PFSK-1 (cell line): ENCODE data around the gene PSMC6.

Source experiments
- FOXP2 ChIP-seq: optimal IDR thresholded peaks from 2 replicates; pipeline ENCODE3; 2011; ENCODE audit warnings: borderline replicate concordance, control low read depth, inconsistent platforms; ENCODE audit not compliant: insufficient read depth; ENCODE audit errors: extremely low read length, extremely low read depth
- POLR2AphosphoS5 ChIP-seq: IDR thresholded peaks from 2 replicates; pipeline ENCODE4 v1.6.1; 2012; ENCODE audit warnings: low read depth, mild to moderate bottlenecking, control low read depth, low read length, moderate library complexity
- SIN3A ChIP-seq: IDR thresholded peaks from 2 replicates; pipeline ENCODE4 v1.6.1; 2012; ENCODE audit warnings: mild to moderate bottlenecking, low read length, moderate library complexity, borderline replicate concordance; ENCODE audit not compliant: insufficient read depth
- TAF1 ChIP-seq: IDR thresholded peaks from 2 replicates; pipeline ENCODE4 v1.6.1; 2012; ENCODE audit warnings: low read length, control low read depth, borderline replicate concordance; ENCODE audit not compliant: insufficient read depth
- TF ChIP-seq, protein P1 (sequence below), 2 experiments: IDR thresholded peaks; 2 replicates each; pipeline versions ENCODE4 v1.6.1 to v1.8.0; 2011 to 2012; ENCODE audit warnings: low read depth in 2 of 2, low read length in 2 of 2, control low read depth in 1 of 2, inconsistent platforms in 1 of 2, mild to moderate bottlenecking in 1 of 2, moderate library complexity in 1 of 2; ENCODE audit not compliant: insufficient read depth in 1 of 2

PSMC6 gene

GRCh38 chr14:52692248-52692962 is 14.6 kb upstream of the PSMC6 start:
- TF ChIP-seq POLR2AphosphoS5 (no peak), TAF1 (no peak), FOXP2 (no peak), SIN3A (no peak)
- TF ChIP-seq, protein P1, sequence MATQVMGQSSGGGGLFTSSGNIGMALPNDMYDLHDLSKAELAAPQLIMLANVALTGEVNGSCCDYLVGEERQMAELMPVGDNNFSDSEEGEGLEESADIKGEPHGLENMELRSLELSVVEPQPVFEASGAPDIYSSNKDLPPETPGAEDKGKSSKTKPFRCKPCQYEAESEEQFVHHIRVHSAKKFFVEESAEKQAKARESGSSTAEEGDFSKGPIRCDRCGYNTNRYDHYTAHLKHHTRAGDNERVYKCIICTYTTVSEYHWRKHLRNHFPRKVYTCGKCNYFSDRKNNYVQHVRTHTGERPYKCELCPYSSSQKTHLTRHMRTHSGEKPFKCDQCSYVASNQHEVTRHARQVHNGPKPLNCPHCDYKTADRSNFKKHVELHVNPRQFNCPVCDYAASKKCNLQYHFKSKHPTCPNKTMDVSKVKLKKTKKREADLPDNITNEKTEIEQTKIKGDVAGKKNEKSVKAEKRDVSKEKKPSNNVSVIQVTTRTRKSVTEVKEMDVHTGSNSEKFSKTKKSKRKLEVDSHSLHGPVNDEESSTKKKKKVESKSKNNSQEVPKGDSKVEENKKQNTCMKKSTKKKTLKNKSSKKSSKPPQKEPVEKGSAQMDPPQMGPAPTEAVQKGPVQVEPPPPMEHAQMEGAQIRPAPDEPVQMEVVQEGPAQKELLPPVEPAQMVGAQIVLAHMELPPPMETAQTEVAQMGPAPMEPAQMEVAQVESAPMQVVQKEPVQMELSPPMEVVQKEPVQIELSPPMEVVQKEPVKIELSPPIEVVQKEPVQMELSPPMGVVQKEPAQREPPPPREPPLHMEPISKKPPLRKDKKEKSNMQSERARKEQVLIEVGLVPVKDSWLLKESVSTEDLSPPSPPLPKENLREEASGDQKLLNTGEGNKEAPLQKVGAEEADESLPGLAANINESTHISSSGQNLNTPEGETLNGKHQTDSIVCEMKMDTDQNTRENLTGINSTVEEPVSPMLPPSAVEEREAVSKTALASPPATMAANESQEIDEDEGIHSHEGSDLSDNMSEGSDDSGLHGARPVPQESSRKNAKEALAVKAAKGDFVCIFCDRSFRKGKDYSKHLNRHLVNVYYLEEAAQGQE (IDR thresholded peaks at IDR 0.05; ENCODE audit: insufficient read depth in 1 of 2, low read depth in 2 of 2, low read length in 2 of 2) = no peak

GRCh38 chr14:52693036-52693435 is 14.0 kb upstream of the PSMC6 start:
- TF ChIP-seq, protein P1 (IDR thresholded peaks at IDR 0.05; ENCODE audit: insufficient read depth in 1 of 2, low read depth in 2 of 2, low read length in 2 of 2) = no peak
- TF ChIP-seq SIN3A = no peak
- no peak for TF ChIP-seq POLR2AphosphoS5
- TF ChIP-seq FOXP2 = no peak
- TF ChIP-seq TAF1 = no peak

DNA sequence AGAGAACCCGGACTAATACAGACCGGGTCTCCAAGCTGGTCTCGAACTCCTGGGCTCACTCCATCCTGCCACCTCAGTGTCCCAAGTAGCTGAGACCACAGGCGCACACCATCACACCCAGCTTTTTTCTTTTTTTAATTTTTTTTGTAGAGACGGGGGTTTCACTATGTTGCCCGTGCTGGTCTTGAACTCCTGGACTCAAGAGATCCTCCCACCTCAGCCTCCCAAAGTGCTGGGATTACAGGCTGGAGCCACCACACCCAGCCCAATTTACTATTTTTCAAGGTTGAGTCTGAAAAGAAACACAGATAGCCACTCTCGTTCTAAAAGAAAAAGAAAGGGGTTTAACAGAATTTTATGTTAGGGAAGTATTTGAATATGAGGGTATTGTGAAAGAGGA is 13.5 kb upstream of the PSMC6 start:
- TF ChIP-seq POLR2AphosphoS5 (no peak), TAF1 (no peak), FOXP2 (no peak), SIN3A (no peak)
- TF ChIP-seq, protein P1 (IDR thresholded peaks at IDR 0.05; ENCODE audit: insufficient read depth in 1 of 2, low read depth in 2 of 2, low read length in 2 of 2) = no peak

DNA sequence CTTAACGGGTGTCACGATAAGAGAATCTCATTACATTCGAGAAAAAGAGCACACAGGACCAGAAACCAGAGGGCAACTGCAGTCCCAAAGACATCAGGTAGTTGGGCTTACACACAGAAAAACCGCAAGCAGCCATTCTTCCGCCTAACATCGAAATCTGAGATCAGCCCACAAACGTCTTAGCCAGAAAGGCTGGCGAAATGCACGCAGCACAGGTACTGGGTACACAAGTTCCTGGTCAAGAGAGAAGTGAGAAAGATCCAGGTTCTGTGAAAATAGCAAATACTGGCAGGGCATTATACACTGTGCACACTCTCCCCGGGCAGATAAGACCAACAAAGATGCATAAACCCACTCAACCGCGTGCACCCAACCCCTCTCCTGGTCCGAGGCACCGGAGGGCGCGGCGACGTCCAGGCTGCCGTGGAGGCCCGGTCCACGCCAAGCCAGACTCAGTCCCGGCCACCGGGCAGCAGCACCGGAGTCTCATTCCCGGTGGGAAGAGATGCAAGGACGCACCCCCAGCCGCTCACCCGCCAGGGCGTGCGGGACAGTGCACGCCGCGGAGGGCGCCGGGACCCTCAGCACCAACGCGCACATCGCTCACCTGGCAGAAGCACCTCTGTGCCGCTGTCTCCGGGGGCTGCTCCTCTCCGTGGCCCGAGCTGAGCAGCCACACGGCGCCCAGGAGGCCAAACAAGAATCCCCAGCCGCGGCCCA is 12.1 kb upstream of the PSMC6 start:
- TF ChIP-seq SIN3A = no peak
- TF ChIP-seq, protein P1 (IDR thresholded peaks at IDR 0.05; ENCODE audit: insufficient read depth in 1 of 2, low read depth in 2 of 2, low read length in 2 of 2) = no peak
- peak; percentile 14 for TF ChIP-seq FOXP2
